Activated CD4-positive, alpha-beta T cell treated with anti-CD3 and anti-CD28 coated beads, Interleukin-2, amount 10 ng/mL, durations not matched to agents 7 days and 5 days (primary cell): ENCODE measurements around the gene ZNF14. TPM values are rescaled to one million over a fixed set of nuclear protein-coding genes. Genes with fewer than 3 reads are reported as not detected.
"Not testable (repeated sequence)": the region's sequence is repeated elsewhere in the genome, so short reads cannot be mapped to it uniquely, and the experiment has no call there.

Experiments
- CTCF ChIA-PET: fragments of 350-600 bp; sonication (Branson Sonifier 250); formaldehyde crosslinking; loops from one replicate; lab custom pipeline; 2021; ENCODE audit warnings: antibody characterized with exemption; lab: Charles Lee
- POLR2A ChIA-PET: fragments of 350-600 bp; sonication (Branson Sonifier 250); formaldehyde crosslinking; loops from one replicate; lab custom pipeline; 2021; ENCODE audit warnings: antibody characterized with exemption; lab: Charles Lee
- DNase-seq: peaks from one replicate; pipeline ENCODE4 v3.0.0-alpha.2; 2020
- H3K27ac Mint-ChIP-seq: one replicate; pipeline ENCODE4 v1.8.0; 2021; ENCODE audit warnings: mild to moderate bottlenecking, moderate library complexity, mixed read lengths
- H3K27me3 Mint-ChIP-seq: one replicate; pipeline ENCODE4 v1.8.0; 2021; ENCODE audit warnings: mixed read lengths
- H3K36me3 Mint-ChIP-seq: one replicate; pipeline ENCODE4 v1.8.0; 2021; ENCODE audit warnings: low read depth, mixed read lengths
- H3K4me1 Mint-ChIP-seq: one replicate; pipeline ENCODE4 v1.8.0; 2021; ENCODE audit warnings: mixed read lengths
- H3K4me3 Mint-ChIP-seq: one replicate; pipeline ENCODE4 v1.8.0; 2021; ENCODE audit warnings: mild to moderate bottlenecking, moderate library complexity, mixed read lengths
- H3K9me3 Mint-ChIP-seq: one replicate; pipeline ENCODE4 v1.8.0; 2021; ENCODE audit warnings: mixed read lengths
- total RNA-seq, 2 experiments: library from RNA; stranded (reverse); gene quantifications; one replicate each; pipeline ENCODE4 v1.2.3, GENCODE V29; 2021

Gene ZNF14
- 1 to 10 TPM; 7.9 to 8.9 TPM for total RNA-seq

GRCh38 chr19:19732579-19733501 is at the start of gene ZNF14:
Gene ZNF14, minus strand, starts transcription at chr19:19733112. Its CDS starts 154 bp downstream, at chr19:19732958.
- H3K4me1 Mint-ChIP-seq: peaks cover 22% of the 10 kb centered on the region
- H3K4me3 Mint-ChIP-seq: peak within 1 kb of the TSS; percentile 97
- CTCF ChIA-PET: interaction anchor here (1.0 to 1.8 kb wide), 6 partner anchors 13 to 201 kb away, joined by 3 to 5 read pairs (median 4); no protein-coding TSS in a partner anchor
- peaks cover 21% of the 10 kb centered on the region for H3K9me3 Mint-ChIP-seq
- POLR2A ChIA-PET: interaction anchor here (0.6 to 1.1 kb wide), 5 partner anchors 35 to 1043 kb away, joined by 3 to 5 read pairs (median 3); partner anchors contain the start of genes ZNF101, ZNF506 and ZNF66
- peak within 1 kb of the TSS; percentile 95 for H3K27ac Mint-ChIP-seq
- H3K27me3 Mint-ChIP-seq: no peaks in the 10 kb centered on the region
- peak; percentile 93 for DNase-seq
- H3K36me3 Mint-ChIP-seq: peaks cover 52% of the 10 kb centered on the region

GRCh38 chr19:19781791-19782190 is 48.9 kb upstream of the ZNF14 start:
- H3K4me1 Mint-ChIP-seq: peaks cover 19% of the 10 kb centered on the region
- CTCF ChIA-PET, H3K4me3 Mint-ChIP-seq, H3K27me3 Mint-ChIP-seq, POLR2A ChIA-PET, DNase-seq, H3K27ac Mint-ChIP-seq: not testable (repeated sequence)
- H3K36me3 Mint-ChIP-seq: peaks cover 87% of the 10 kb centered on the region
- peaks cover 62% of the 10 kb centered on the region for H3K9me3 Mint-ChIP-seq

GRCh38 chr19:19778666-19779065 is 45.8 kb upstream of the ZNF14 start:
- H3K9me3 Mint-ChIP-seq: peaks cover 38% of the 10 kb centered on the region
- ChIA-PET POLR2A (no interaction called here), CTCF (interaction anchor here (1.4 kb wide), 1 partner anchor 14 kb away, joined by 3 read pairs; no protein-coding TSS in a partner anchor)
- H3K4me1 Mint-ChIP-seq: peaks cover 41% of the 10 kb centered on the region
- no peaks in the 10 kb centered on the region for H3K27me3 Mint-ChIP-seq
- H3K27ac Mint-ChIP-seq: no peak overlapping the region
- DNase-seq: no peak
- H3K36me3 Mint-ChIP-seq: peaks cover 59% of the 10 kb centered on the region
- peak overlapping the region; percentile 47 for H3K4me3 Mint-ChIP-seq

- CTCF ChIA-PET: interaction anchor here (1.1 to 1.4 kb wide), 2 partner anchors 13 to 15 kb away, joined by 3 read pairs; no protein-coding TSS in a partner anchor
- peaks cover 41% of the 10 kb centered on the region for H3K4me1 Mint-ChIP-seq
- DNase-seq: no peak
- H3K36me3 Mint-ChIP-seq: peaks cover 54% of the 10 kb centered on the region
- H3K27me3 Mint-ChIP-seq: no peaks in the 10 kb centered on the region
- H3K9me3 Mint-ChIP-seq: peaks cover 36% of the 10 kb centered on the region
- peak overlapping the region; percentile 89 for H3K27ac Mint-ChIP-seq
- H3K4me3 Mint-ChIP-seq: peak overlapping the region; percentile 94
- POLR2A ChIA-PET: no interaction called here
Measured at GRCh38 chr19:19777692-19778091, 44.8 kb upstream of the ZNF14 start.

GRCh38 chr19:19776206-19777008 is 43.5 kb upstream of the ZNF14 start:
- H3K27me3 Mint-ChIP-seq: no peaks in the 10 kb centered on the region
- peak overlapping the region; percentile 94 for H3K4me3 Mint-ChIP-seq
- ChIA-PET POLR2A (interaction anchor here (1.5 kb wide), 1 partner anchor 44 kb away, joined by 3 read pairs; no protein-coding TSS in a partner anchor), CTCF (interaction anchor here (0.9 to 1.4 kb wide), 6 partner anchors 9 to 45 kb away, joined by 3 to 4 read pairs (median 4); partner anchors contain the start of gene ZNF14)
- H3K9me3 Mint-ChIP-seq: peaks cover 29% of the 10 kb centered on the region
- peaks cover 41% of the 10 kb centered on the region for H3K4me1 Mint-ChIP-seq
- DNase-seq: peak; percentile 95
- peak overlapping the region; percentile 89 for H3K27ac Mint-ChIP-seq
- peaks cover 45% of the 10 kb centered on the region for H3K36me3 Mint-ChIP-seq

GRCh38 chr19:19775891-19776205 is 42.9 kb upstream of the ZNF14 start:
- peaks cover 29% of the 10 kb centered on the region for H3K9me3 Mint-ChIP-seq
- H3K4me1 Mint-ChIP-seq: peaks cover 41% of the 10 kb centered on the region
- ChIA-PET CTCF (interaction anchor here (0.6 to 1.4 kb wide), 5 partner anchors 14 to 54 kb away, joined by 3 to 4 read pairs (median 3); no protein-coding TSS in a partner anchor), POLR2A (interaction anchor here (1.5 kb wide), 1 partner anchor 45 kb away, joined by 3 read pairs; no protein-coding TSS in a partner anchor)
- peaks cover 45% of the 10 kb centered on the region for H3K36me3 Mint-ChIP-seq
- no peaks in the 10 kb centered on the region for H3K27me3 Mint-ChIP-seq
- H3K4me3 Mint-ChIP-seq: peak overlapping the region; percentile 94
- H3K27ac Mint-ChIP-seq: peak overlapping the region; percentile 89
- DNase-seq: no peak

GRCh38 chr19:19774354-19775033 is 41.6 kb upstream of the ZNF14 start:
- POLR2A ChIA-PET: no interaction called here
- DNase-seq: no peak
- H3K36me3 Mint-ChIP-seq: peaks cover 33% of the 10 kb centered on the region
- peak overlapping the region; percentile 50 for H3K27ac Mint-ChIP-seq
- H3K9me3 Mint-ChIP-seq: peaks cover 23% of the 10 kb centered on the region
- peaks cover 41% of the 10 kb centered on the region for H3K4me1 Mint-ChIP-seq
- CTCF ChIA-PET: interaction anchor here (1.0 kb wide), 1 partner anchor 10 kb away, joined by 4 read pairs; no protein-coding TSS in a partner anchor
- H3K4me3 Mint-ChIP-seq: peak overlapping the region; percentile 30
- no peaks in the 10 kb centered on the region for H3K27me3 Mint-ChIP-seq

GRCh38 chr19:19771963-19772362 is 39.1 kb upstream of the ZNF14 start:
- POLR2A ChIA-PET, H3K27me3 Mint-ChIP-seq, CTCF ChIA-PET, H3K27ac Mint-ChIP-seq, DNase-seq, H3K4me3 Mint-ChIP-seq: not testable (repeated sequence)
- Mint-ChIP-seq H3K36me3 (peaks cover 15% of the 10 kb centered on the region), H3K4me1 (peaks cover 24% of the 10 kb centered on the region), H3K9me3 (peaks cover 13% of the 10 kb centered on the region)

GRCh38 chr19:19769971-19770370 is 37.1 kb upstream of the ZNF14 start:
- POLR2A ChIA-PET, H3K27me3 Mint-ChIP-seq, DNase-seq, H3K27ac Mint-ChIP-seq, H3K4me3 Mint-ChIP-seq, H3K4me1 Mint-ChIP-seq, CTCF ChIA-PET: not testable (repeated sequence)
- peaks cover 11% of the 10 kb centered on the region for H3K36me3 Mint-ChIP-seq
- H3K9me3 Mint-ChIP-seq: peaks cover 20% of the 10 kb centered on the region

GRCh38 chr19:19758164-19758563 is 25.3 kb upstream of the ZNF14 start:
- ChIA-PET POLR2A (interaction anchor here (0.6 kb wide), 1 partner anchor 63 kb away, joined by 3 read pairs; the partner anchor contains the start of gene ZNF506), CTCF (interaction anchor here (0.6 kb wide), 1 partner anchor 363 kb away, joined by 3 read pairs; no protein-coding TSS in a partner anchor)
- Mint-ChIP-seq H3K36me3 (peaks cover 4% of the 10 kb centered on the region), H3K27me3 (no peaks in the 10 kb centered on the region), H3K4me1 (no peaks in the 10 kb centered on the region), H3K27ac (no peak overlapping the region), H3K4me3 (no peak overlapping the region), H3K9me3 (peaks cover 18% of the 10 kb centered on the region)
- no peak for DNase-seq

GRCh38 chr19:19752760-19753403 is 20.0 kb upstream of the ZNF14 start:
- POLR2A ChIA-PET: no interaction called here
- Mint-ChIP-seq H3K27me3 (no peaks in the 10 kb centered on the region), H3K36me3 (no peaks in the 10 kb centered on the region), H3K9me3 (peaks cover 9% of the 10 kb centered on the region), H3K4me3 (no peak overlapping the region), H3K27ac (no peak overlapping the region), H3K4me1 (no peaks in the 10 kb centered on the region)
- CTCF ChIA-PET: no interaction called here
- no peak for DNase-seq
